GM12878 (cell line): ENCODE results near the gene EMP1.

Experiments used
- JUND ChIP-seq: IDR thresholded peaks from 2 replicates; pipeline ENCODE4 v1.6.1; 2012; ENCODE audit warnings: low read depth, mild to moderate bottlenecking, low read length, improper control_type of control experiment, moderate library complexity
- NFIC ChIP-seq: IDR thresholded peaks from 2 replicates; pipeline ENCODE4 v1.6.1; 2012; ENCODE audit warnings: low read depth, mild to moderate bottlenecking, inconsistent platforms, low read length, moderate library complexity
- SP1 ChIP-seq: IDR thresholded peaks from one replicate; pipeline ENCODE4 v1.6.1; 2011; ENCODE audit warnings: low read depth, low read length
- SPI1 ChIP-seq: IDR thresholded peaks from 2 replicates; pipeline ENCODE4 v1.6.1; 2011; ENCODE audit warnings: low read depth, mild to moderate bottlenecking, low read length, moderate library complexity, borderline replicate concordance; ENCODE audit not compliant: insufficient read depth
- TAF1 ChIP-seq: IDR thresholded peaks from 2 replicates; pipeline ENCODE4 v1.6.1; 2011; ENCODE audit warnings: mild to moderate bottlenecking, low read depth, low read length, borderline replicate concordance
- YY1 ChIP-seq: IDR thresholded peaks from 2 replicates; pipeline ENCODE4 v1.6.1; 2011; ENCODE audit warnings: low read depth, mild to moderate bottlenecking, low read length
- ZBED1 ChIP-seq: IDR thresholded peaks from 2 replicates; pipeline ENCODE4 v1.6.1; 2016; ENCODE audit warnings: borderline replicate concordance
- ZNF384 ChIP-seq: IDR thresholded peaks from 2 replicates; pipeline ENCODE4 v1.6.1; 2012; ENCODE audit warnings: low read depth, mild to moderate bottlenecking, low read length, improper control_type of control experiment, borderline replicate concordance
- TF ChIP-seq, protein P1 (sequence below), 3 experiments: IDR thresholded peaks in 2 of 3; conservative IDR thresholded peaks in 1 of 3; 2 replicates each; pipeline ENCODE4 v1.5.1; 2011; ENCODE audit warnings: low read depth in 3 of 3, low read length in 3 of 3, mild to moderate bottlenecking in 3 of 3, control low read depth in 2 of 3, moderate library complexity in 2 of 3, inconsistent platforms in 1 of 3, mixed read lengths in 1 of 3; ENCODE audit not compliant: control insufficient read depth in 2 of 3, insufficient read depth in 1 of 3; ENCODE audit errors: extremely low read depth in 1 of 3

DNA sequence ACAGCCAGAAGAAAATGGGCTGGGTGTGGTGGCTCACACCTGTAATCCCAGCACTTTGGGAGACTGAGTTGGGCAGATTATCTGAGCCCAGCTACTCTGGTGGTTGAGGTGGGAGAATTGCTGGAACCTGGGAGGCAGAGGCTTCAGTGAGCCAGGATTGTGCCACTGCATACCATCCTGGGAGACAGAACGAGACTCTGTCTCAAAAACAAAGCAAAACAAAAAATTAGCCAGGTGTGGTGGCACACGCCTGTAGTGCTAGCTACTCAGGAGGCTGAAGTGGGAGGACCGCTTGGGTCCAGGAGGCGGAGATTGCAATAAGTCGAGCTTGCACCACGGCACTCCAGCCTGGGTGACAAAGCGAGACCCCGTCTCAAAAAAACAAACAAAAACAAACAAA, 3.8 kb upstream of the EMP1 start:
- TF ChIP-seq TAF1 (no peak), SP1 (no peak), NFIC (no peak), ZBED1 (no peak), JUND (no peak), SPI1 (no peak), YY1 (no peak), ZNF384 (no peak)
- TF ChIP-seq, protein P1, sequence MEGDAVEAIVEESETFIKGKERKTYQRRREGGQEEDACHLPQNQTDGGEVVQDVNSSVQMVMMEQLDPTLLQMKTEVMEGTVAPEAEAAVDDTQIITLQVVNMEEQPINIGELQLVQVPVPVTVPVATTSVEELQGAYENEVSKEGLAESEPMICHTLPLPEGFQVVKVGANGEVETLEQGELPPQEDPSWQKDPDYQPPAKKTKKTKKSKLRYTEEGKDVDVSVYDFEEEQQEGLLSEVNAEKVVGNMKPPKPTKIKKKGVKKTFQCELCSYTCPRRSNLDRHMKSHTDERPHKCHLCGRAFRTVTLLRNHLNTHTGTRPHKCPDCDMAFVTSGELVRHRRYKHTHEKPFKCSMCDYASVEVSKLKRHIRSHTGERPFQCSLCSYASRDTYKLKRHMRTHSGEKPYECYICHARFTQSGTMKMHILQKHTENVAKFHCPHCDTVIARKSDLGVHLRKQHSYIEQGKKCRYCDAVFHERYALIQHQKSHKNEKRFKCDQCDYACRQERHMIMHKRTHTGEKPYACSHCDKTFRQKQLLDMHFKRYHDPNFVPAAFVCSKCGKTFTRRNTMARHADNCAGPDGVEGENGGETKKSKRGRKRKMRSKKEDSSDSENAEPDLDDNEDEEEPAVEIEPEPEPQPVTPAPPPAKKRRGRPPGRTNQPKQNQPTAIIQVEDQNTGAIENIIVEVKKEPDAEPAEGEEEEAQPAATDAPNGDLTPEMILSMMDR (IDR thresholded peaks at IDR 0.05 in 2 of 3, conservative IDR thresholded peaks at IDR 0.05 in 1 of 3; ENCODE audit: control insufficient read depth in 2 of 3, extremely low read depth in 1 of 3, insufficient read depth in 1 of 3, low read depth in 3 of 3, low read length in 3 of 3), result no peak
